Gastrocnemius medialis (tissue), 4 donors: ENCODE data around the gene ATP6V1E1.

ENCODE experiments used
- CTCF ChIP-seq, 5 experiments: fragments of 450-650 bp in 3 of 5; fragments of 200-600 bp in 2 of 5; sonication (generic) in 2 of 5; IDR thresholded peaks in 4 of 5; conservative IDR thresholded peaks in 1 of 5; 1 replicate in 4 of 5; 2 replicates in 1 of 5; pipeline ENCODE4 v1.5.1; 2016 to 2019; ENCODE audit warnings: antibody characterized with exemption in 5 of 5, mild to moderate bottlenecking in 3 of 5, moderate library complexity in 3 of 5
- POLR2A ChIP-seq, 2 donors: fragments of 450-650 bp; IDR thresholded peaks; one replicate each; pipeline ENCODE4 v1.6.1; 2017; ENCODE audit warnings: antibody characterized with exemption in 2 of 2, mild to moderate bottlenecking in 2 of 2, moderate library complexity in 2 of 2

DNA sequence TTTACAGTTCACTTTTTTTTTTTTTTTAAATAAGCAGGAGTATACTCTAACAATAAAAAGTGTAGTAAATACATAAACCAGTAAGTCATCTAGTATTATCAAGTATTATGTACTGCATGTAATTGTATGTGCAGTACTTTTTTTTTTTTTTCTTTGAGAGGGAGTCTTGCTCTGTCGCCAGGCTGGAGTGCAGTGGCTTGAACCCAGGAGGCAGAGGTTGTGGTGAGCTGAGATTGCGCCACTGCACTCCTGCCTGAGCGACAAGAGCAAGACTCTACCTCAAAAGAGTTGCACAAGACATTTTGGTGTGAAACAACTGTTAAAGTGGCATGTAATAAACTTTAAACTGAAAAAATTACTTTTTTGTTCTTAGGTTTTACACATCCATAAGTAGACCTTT lies 26.7 kb upstream of the ATP6V1E1 start:
- no peak for TF ChIP-seq POLR2A (IDR thresholded peaks at IDR 0.05)
- no peak for TF ChIP-seq CTCF (IDR thresholded peaks at IDR 0.05 in 4 of 5, conservative IDR thresholded peaks at IDR 0.05 in 1 of 5)
